T-helper 2 cell treated with Interferon-gamma antibody and Interleukin-4, amounts not matched to agents 5 μg/mL and 100 μg/mL, for 36 hours (primary cell): ENCODE data around the gene DDX5.
"Not testable (repeated sequence)": the region's sequence is repeated elsewhere in the genome, so short reads cannot be mapped to it uniquely, and the experiment has no call there.

ENCODE experiments used
- DNase-seq: peaks from one replicate; pipeline ENCODE4 v3.0.0; 2021; ENCODE audit warnings: low spot score
- H3K27ac Mint-ChIP-seq: one replicate; pipeline ENCODE4 v1.8.0; 2021; ENCODE audit warnings: mild to moderate bottlenecking, mixed read lengths
- H3K27me3 Mint-ChIP-seq: one replicate; pipeline ENCODE4 v1.8.0; 2021; ENCODE audit warnings: low read depth, mixed read lengths
- H3K36me3 Mint-ChIP-seq: one replicate; pipeline ENCODE4 v1.8.0; 2021; ENCODE audit warnings: low read depth, mixed read lengths
- H3K4me1 Mint-ChIP-seq: one replicate; pipeline ENCODE4 v1.8.0; 2021; ENCODE audit warnings: low read depth, mixed read lengths
- H3K4me3 Mint-ChIP-seq: one replicate; pipeline ENCODE4 v1.8.0; 2022; ENCODE audit warnings: mild to moderate bottlenecking, moderate library complexity, mixed read lengths
- H3K9me3 Mint-ChIP-seq: one replicate; pipeline ENCODE4 v1.8.0; 2021; ENCODE audit warnings: mixed read lengths

Gene DDX5

GRCh38 chr17:64494121-64494520 lies 12.0 kb downstream of the DDX5 start:
- Mint-ChIP-seq H3K27ac (peak overlapping the region; percentile 49), H3K4me1 (peaks cover 42% of the 10 kb centered on the region), H3K27me3 (no peaks in the 10 kb centered on the region), H3K36me3 (peaks cover 61% of the 10 kb centered on the region), H3K9me3 (no peaks in the 10 kb centered on the region), H3K4me3 (peak overlapping the region; percentile 99)
- DNase-seq, result no peak

- no peaks in the 10 kb centered on the region for H3K27me3 Mint-ChIP-seq
- peak overlapping the region; percentile 49 for H3K27ac Mint-ChIP-seq
- peaks cover 53% of the 10 kb centered on the region for H3K36me3 Mint-ChIP-seq
- no peak for DNase-seq
- H3K9me3 Mint-ChIP-seq, result no peaks in the 10 kb centered on the region
- peaks cover 29% of the 10 kb centered on the region for H3K4me1 Mint-ChIP-seq
- H3K4me3 Mint-ChIP-seq, result no peak overlapping the region
Measured at GRCh38 chr17:64492481-64493109, 13.5 kb downstream of the DDX5 start.

GRCh38 chr17:64491994-64492393 lies 14.1 kb downstream of the DDX5 start:
- H3K9me3 Mint-ChIP-seq, result no peaks in the 10 kb centered on the region
- H3K27me3 Mint-ChIP-seq, result no peaks in the 10 kb centered on the region
- H3K36me3 Mint-ChIP-seq, result peaks cover 49% of the 10 kb centered on the region
- DNase-seq, result no peak
- no peak overlapping the region for H3K4me3 Mint-ChIP-seq
- no peak overlapping the region for H3K27ac Mint-ChIP-seq
- H3K4me1 Mint-ChIP-seq, result peaks cover 23% of the 10 kb centered on the region

GRCh38 chr17:64491034-64491860 lies 14.8 kb downstream of the DDX5 start:
- no peaks in the 10 kb centered on the region for H3K27me3 Mint-ChIP-seq
- no peak overlapping the region for H3K27ac Mint-ChIP-seq
- DNase-seq, result no peak
- peaks cover 23% of the 10 kb centered on the region for H3K4me1 Mint-ChIP-seq
- H3K9me3 Mint-ChIP-seq, result no peaks in the 10 kb centered on the region
- no peak overlapping the region for H3K4me3 Mint-ChIP-seq
- peaks cover 45% of the 10 kb centered on the region for H3K36me3 Mint-ChIP-seq

GRCh38 chr17:64488301-64488700 lies 17.8 kb downstream of the DDX5 start:
- Mint-ChIP-seq H3K4me3 (no peak overlapping the region), H3K27ac (no peak overlapping the region), H3K4me1 (peaks cover 13% of the 10 kb centered on the region), H3K27me3 (no peaks in the 10 kb centered on the region), H3K9me3 (no peaks in the 10 kb centered on the region), H3K36me3 (peaks cover 54% of the 10 kb centered on the region)
- no peak for DNase-seq

GRCh38 chr17:64484380-64484779 lies 21.7 kb downstream of the DDX5 start:
- Mint-ChIP-seq H3K4me1 (peaks cover 8% of the 10 kb centered on the region), H3K27me3 (no peaks in the 10 kb centered on the region), H3K36me3 (peaks cover 38% of the 10 kb centered on the region), H3K27ac (peak overlapping the region; percentile 29), H3K4me3 (no peak overlapping the region), H3K9me3 (no peaks in the 10 kb centered on the region)
- DNase-seq, result no peak

- H3K4me3 Mint-ChIP-seq, result no peak overlapping the region
- no peak overlapping the region for H3K27ac Mint-ChIP-seq
- H3K9me3 Mint-ChIP-seq, result no peaks in the 10 kb centered on the region
- H3K4me1 Mint-ChIP-seq, result peaks cover 8% of the 10 kb centered on the region
- DNase-seq, result no peak
- H3K27me3 Mint-ChIP-seq, result no peaks in the 10 kb centered on the region
- peaks cover 33% of the 10 kb centered on the region for H3K36me3 Mint-ChIP-seq
Measured at GRCh38 chr17:64480951-64481350, 25.1 kb downstream of the DDX5 start.

GRCh38 chr17:64477849-64478248 lies 28.2 kb downstream of the DDX5 start:
- DNase-seq, result no peak
- Mint-ChIP-seq H3K36me3 (peaks cover 13% of the 10 kb centered on the region), H3K9me3 (no peaks in the 10 kb centered on the region), H3K27me3 (no peaks in the 10 kb centered on the region), H3K4me3 (no peak overlapping the region), H3K4me1 (peaks cover 2% of the 10 kb centered on the region), H3K27ac (no peak overlapping the region)

- no peak overlapping the region for H3K4me3 Mint-ChIP-seq
- H3K36me3 Mint-ChIP-seq, result peaks cover 4% of the 10 kb centered on the region
- H3K27ac Mint-ChIP-seq, result no peak overlapping the region
- DNase-seq, result no peak
- no peaks in the 10 kb centered on the region for H3K9me3 Mint-ChIP-seq
- H3K27me3 Mint-ChIP-seq, result no peaks in the 10 kb centered on the region
- no peaks in the 10 kb centered on the region for H3K4me1 Mint-ChIP-seq
Measured at GRCh38 chr17:64472564-64472963, 33.5 kb downstream of the DDX5 start.

- Mint-ChIP-seq H3K27ac (no peak overlapping the region), H3K9me3 (no peaks in the 10 kb centered on the region), H3K27me3 (no peaks in the 10 kb centered on the region), H3K4me3 (no peak overlapping the region), H3K4me1 (no peaks in the 10 kb centered on the region), H3K36me3 (no peaks in the 10 kb centered on the region)
- DNase-seq, result no peak
Measured at GRCh38 chr17:64471440-64471839, 34.6 kb downstream of the DDX5 start.

- no peaks in the 10 kb centered on the region for H3K4me1 Mint-ChIP-seq
- no peak overlapping the region for H3K4me3 Mint-ChIP-seq
- H3K9me3 Mint-ChIP-seq, result no peaks in the 10 kb centered on the region
- no peak overlapping the region for H3K27ac Mint-ChIP-seq
- DNase-seq, result no peak
- peaks cover 3% of the 10 kb centered on the region for H3K27me3 Mint-ChIP-seq
- H3K36me3 Mint-ChIP-seq, result no peaks in the 10 kb centered on the region
Measured at GRCh38 chr17:64470625-64471024, 35.5 kb downstream of the DDX5 start.

GRCh38 chr17:64466834-64467233 lies 39.3 kb downstream of the DDX5 start:
- not testable (repeated sequence) for H3K27me3 Mint-ChIP-seq, H3K9me3 Mint-ChIP-seq, H3K4me1 Mint-ChIP-seq, H3K27ac Mint-ChIP-seq, DNase-seq, H3K4me3 Mint-ChIP-seq, H3K36me3 Mint-ChIP-seq

GRCh38 chr17:64466019-64466735 lies 39.9 kb downstream of the DDX5 start:
- Mint-ChIP-seq H3K4me3 (no peak overlapping the region), H3K27ac (no peak overlapping the region), H3K4me1 (no peaks in the 10 kb centered on the region), H3K27me3 (peaks cover 8% of the 10 kb centered on the region), H3K36me3 (no peaks in the 10 kb centered on the region), H3K9me3 (no peaks in the 10 kb centered on the region)
- DNase-seq, result no peak

- peaks cover 9% of the 10 kb centered on the region for H3K4me1 Mint-ChIP-seq
- no peak overlapping the region for H3K4me3 Mint-ChIP-seq
- H3K36me3 Mint-ChIP-seq, result peaks cover 2% of the 10 kb centered on the region
- H3K27ac Mint-ChIP-seq, result no peak overlapping the region
- H3K9me3 Mint-ChIP-seq, result peaks cover 5% of the 10 kb centered on the region
- no peak for DNase-seq
- H3K27me3 Mint-ChIP-seq, result peaks cover 8% of the 10 kb centered on the region
Measured at GRCh38 chr17:64461788-64462187, 44.3 kb downstream of the DDX5 start.
